Activated CD4-positive, alpha-beta T cell treated with anti-CD3 and anti-CD28 coated beads, Interleukin-2, amount 50 U/mL, for 16 hours (primary cell): ENCODE results near the gene SNX21.
"Not testable (repeated sequence)": the region's sequence is repeated elsewhere in the genome, so short reads cannot be mapped to it uniquely, and the experiment has no call there.

Experiments used
- DNase-seq: peaks from one replicate; pipeline ENCODE4 v3.0.0-alpha.2; 2020

Gene SNX21

DNA sequence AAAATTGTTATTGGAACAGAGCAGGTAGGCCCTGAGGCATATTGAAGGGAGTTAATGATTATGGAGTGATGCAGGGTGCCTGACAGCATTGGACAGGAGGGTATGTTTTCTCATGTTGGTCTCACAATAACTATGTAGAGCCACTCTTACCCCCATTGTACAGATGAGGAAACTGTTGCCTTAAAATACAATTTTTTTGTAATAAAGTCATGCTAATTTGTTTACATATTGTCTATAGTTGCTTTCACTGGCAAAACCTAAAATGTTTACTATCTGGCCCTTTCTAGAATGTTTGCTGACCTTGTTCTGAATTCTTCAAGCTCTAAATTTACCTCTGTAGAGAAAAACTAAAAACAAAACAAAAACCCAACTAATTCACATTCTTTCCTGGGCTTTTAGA lies 17.9 kb downstream of the SNX21 start:
- DNase-seq = no peak

GRCh38 chr20:45852326-45852725 lies 18.7 kb downstream of the SNX21 start:
- DNase-seq = no peak

DNA sequence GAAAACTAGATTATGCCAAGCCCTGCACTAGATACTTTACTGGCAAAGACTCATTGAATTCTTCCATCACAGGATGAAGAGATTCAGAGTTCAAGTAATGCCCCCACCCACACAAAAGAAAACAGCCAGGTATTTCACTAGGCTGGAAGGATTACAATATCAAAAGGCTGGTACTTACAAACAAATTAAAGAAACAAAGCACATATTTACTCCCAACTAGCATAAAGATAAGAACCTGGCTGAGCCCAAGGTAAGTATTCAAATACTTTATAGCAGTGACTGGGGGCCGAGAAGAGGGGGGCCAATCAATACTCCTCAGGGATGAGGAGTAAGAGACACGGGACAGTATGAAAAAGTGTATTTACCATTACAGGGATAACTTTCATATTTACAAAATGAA lies 19.9 kb downstream of the SNX21 start:
- DNase-seq = no peak

DNA sequence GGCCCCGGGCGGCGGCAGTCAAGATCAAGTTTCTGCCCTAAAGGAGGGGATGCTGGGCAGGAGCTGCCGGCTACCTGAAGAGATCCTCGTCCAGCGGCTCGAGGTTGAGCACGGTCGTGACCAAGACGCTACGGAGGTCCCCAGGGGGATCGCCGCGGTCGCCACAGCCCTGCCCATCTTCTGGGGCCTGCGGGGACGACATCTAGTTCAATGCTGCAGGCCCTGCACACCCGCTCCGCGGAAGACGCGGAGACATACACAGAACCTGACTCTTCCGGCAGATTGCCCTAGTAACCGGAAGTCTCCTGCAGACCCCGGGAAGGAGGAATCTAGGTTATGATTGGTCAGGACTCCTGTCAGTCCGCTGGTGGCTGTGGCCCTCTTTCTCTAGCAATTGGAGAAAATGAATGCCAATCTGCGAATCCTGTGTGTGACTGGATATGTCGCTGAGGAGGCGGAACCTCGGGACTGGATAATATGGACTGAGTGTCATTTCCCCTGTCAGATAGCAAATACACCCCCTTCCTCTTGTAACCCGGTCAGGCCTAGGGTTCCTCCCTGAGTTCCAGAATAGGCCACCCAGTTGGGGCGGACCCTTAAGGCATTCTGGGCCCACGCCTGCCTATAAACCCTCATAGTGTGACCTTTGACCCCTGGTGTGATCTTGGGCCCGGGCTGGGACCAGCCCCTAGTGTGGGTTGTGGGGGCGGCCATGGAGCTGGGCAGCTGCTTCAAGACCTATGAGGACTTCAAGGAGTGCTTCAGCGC lies 23.7 kb downstream of the SNX21 start, which contains the start of the genes ACOT8 and ZSWIM3:
ACOT8 (minus strand) TSS at position 279 of the 768 bp plus-strand sequence; CDS start at position 202, 77 bp downstream.
ZSWIM3 (plus strand) TSS at position 501 of the 768 bp plus-strand sequence; CDS start at position 713, 212 bp downstream.
- peak; percentile 100 for DNase-seq

GRCh38 chr20:45857882-45858216 lies 24.2 kb downstream of the SNX21 start:
- peak; percentile 63 for DNase-seq

- DNase-seq = no peak
These were observed 26.3 kb downstream of the SNX21 start for GRCh38 chr20:45859916-45860315.

DNA sequence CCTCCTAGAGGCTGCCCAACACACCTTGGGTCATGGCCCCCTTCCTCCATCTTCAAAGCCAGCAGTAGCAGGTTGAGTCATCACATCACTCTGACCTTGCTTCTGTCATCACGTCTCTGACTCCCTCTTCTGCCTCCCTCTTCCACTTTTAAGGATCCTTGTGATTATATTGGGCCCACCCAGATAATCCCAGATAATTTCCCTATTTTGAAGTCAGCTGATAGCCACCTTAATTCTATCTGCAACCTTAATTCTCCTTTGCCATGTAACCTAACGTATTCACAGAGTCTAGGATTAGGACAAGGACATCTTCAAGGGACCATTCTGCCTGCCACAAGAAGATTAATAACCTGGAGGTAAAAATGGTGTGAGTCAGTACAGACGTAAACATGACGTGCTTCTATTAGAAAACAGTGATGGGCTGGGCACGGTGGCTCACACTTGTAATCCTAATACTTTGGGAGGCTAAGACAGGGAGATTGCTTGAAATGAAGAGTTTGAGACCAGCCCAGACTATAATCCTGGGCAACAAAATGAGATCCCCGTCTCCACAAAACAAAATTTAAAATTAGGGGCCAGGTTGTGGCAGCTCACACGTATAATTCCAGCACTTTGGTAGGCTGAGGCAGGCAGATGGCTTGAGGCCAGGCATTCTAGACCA lies 27.1 kb downstream of the SNX21 start:
- DNase-seq = no peak

DNA sequence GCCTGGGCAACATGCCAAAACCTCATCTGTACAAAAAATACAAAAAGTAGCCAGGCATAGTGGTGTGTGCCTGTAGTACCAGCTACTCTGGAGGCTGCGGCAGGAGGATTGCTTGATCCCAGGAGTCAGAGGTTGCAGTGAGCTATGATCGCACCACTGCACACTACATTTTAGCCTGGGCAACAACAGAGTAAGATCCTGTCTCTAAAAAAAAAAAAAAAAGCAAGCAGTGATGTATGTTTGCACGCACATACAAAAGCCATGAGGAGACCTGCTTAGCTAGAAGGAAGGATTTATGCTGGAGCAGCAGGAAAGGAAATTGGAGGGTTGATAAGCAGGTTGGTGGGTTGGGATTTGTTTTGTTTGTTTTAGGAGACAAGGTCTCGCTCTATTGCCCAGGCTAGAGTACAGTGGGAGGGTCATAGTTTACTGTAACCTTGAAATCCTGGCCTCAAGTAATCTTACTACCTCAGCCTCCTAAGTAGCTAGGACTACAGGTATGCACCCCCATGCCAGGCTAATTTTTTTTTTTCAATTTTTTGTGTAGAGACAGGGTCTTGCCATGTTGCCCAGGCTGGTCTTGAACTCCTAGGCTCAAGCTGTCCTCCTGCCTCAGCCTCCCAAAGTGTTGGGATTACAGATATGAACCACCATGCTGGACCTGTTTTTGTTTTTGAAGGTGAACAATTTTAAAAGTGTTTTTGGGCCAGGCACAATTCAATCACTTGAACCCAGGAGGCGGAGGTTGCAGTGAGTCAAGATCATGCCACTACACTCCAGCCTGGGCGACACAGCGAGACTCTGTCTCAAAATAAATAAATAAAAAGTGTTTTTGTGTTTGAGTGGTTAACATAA lies 27.8 kb downstream of the SNX21 start:
- DNase-seq = no peak

GRCh38 chr20:45863543-45864470 lies 30.2 kb downstream of the SNX21 start:
- DNase-seq = no peak

GRCh38 chr20:45866454-45866853 lies 32.9 kb downstream of the SNX21 start:
- no peak for DNase-seq

- DNase-seq = no peak
These were observed 33.7 kb downstream of the SNX21 start for GRCh38 chr20:45867136-45867818.

GRCh38 chr20:45867819-45868176 lies 34.2 kb downstream of the SNX21 start:
- DNase-seq = no peak

DNA sequence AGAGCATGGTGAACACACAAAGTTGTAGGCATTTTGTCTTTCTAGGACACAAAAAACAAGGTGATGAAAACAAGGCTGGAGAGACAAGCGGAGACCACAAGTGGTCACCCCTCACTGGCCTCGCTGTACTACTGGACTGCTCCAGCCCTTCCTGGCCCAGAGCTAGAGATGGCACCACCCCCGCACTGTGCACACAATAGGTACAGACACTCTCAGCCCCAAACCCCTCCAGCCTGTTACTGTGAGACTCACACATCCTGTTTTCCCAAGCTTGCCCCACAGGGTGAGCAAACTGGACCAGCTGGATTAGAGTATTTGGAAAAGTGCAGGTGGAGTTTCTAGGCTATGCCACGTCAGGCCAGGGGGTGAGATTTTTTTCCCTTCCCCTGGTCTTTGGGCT lies 39.0 kb downstream of the SNX21 start:
- DNase-seq = no peak

- DNase-seq = no peak
These were observed 40.0 kb downstream of the SNX21 start for GRCh38 chr20:45873409-45874103.

DNA sequence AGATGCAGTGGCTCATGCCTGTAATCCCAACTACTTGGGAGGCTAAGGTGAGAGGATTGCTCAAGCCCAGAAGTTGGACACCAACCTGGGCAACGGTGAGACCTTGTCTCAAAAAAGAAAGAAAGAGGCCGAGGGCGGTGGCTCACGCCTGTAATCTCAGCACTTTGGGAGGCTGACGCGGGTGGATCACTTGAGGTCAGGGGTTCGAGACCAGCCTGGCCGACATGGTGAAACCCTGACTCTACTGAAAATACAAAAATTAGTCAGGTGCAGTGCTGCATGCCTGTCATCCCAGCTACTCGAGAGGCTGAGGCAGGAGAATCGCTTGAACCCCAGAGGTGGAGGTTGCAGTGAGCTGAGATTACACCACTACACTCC lies 40.5 kb downstream of the SNX21 start:
- not testable (repeated sequence) for DNase-seq

DNA sequence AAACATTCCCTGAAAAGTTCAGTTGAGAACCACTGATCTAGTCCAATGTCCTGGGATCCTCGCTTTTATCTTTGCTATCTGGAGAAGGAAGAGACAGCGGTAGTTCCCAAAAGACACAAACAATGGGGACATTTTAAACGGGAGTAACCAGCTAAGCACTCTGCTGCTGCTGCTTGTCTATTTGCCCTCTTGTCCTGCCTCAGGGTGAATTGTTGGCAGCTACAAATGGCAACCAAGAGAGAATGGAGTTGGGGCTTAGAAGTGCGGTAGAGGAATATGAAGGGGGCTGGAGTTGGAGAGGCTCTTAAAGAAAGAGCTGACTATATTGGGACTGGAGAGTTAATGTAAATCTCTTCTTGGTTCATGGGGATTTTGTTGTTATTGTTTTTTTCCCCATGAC lies 41.0 kb downstream of the SNX21 start:
- DNase-seq = no peak

DNA sequence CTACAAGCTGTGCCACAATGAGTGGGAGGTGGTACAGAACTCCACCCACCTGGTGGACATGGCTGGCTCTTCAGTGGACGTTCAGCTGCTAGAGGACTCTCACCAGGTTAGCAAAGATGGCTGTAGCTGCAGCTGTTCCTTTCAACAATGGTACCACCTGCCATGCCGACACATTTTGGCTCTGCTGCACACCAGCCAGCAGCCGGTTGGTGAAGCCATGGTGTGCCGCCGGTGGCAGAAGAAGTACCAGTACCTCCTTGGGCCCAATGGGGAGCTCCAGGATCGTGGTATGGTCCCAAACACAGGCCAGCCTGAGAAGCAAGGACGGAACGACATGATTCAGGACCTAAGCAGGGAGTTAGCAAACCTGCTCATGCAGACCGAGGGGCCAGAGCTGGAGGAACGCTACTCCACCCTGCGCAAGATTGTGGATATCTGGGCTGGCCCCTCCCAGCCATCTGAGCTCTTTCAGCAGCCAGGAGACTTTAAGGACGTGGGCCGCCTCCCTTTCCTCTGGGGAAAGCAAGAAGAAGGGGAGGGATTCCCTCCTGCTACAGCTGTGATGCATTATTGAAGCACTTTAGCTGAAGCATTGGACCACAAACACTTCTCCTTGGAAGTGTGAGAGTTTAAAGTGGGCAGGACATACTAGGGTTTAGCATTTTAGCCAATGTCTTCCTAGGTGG lies 44.6 kb downstream of the SNX21 start:
- DNase-seq = no peak

- DNase-seq = peak; percentile 99
These were observed 47.6 kb downstream of the SNX21 start, which contains the start of gene ZSWIM1 for GRCh38 chr20:45880988-45881788. TSS of gene ZSWIM1 (plus strand) at chr20:45881227. CDS start at chr20:45882593, 1,366 bp downstream.

- no peak for DNase-seq
These were observed 49.0 kb downstream of the SNX21 start for GRCh38 chr20:45882469-45883099.
